Measurements from ENCODE around the gene CCT7. TPM values are rescaled to one million over a fixed set of nuclear protein-coding genes. Genes with fewer than 3 reads are reported as not detected.

Gene CCT7
- polyA plus RNA-seq, 3 donors, result 112 to 190 (median 184) TPM

DNA sequence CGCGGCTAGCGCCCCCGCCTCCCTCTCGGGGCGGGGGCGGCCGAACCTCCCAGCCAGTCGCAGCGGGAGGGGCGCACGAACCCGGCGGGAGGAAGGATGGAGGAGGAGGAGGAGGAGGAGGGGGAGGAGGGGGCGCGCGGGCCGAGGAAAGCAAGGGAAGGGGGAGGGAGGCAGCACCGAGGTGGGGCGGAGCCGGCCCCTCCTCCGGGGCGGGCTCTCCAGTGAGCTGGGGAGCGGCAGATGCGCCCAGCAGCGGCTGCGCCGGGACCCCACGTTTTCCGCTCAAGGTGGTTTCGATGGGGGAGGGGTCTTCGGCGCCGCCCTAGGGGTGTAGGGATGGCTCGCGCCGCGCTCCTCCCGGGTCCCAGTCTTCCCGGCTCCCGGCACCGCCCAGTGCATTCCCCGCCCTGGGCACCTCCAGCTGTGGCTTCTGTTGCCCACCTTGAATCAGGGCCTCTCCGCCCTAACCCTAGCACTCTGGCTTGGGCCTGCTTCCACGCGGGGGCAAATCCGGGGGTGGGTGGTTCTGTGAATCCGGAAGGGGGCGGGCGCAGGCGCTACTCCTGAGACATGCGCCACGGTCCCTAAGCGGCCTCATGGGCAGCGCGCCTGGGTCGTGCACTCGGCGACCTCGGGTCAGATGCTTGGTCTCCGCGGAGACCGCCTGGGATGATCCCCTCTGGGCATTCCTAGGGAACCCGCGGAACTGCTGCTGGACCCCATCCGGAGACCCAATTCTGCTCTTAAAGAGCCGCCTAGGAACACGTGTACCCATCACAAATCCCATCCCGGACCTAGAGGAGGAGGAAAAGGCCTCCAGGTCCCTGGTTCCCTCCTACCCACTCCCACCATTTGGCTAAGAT is 50.4 kb downstream of the CCT7 start, which contains the start of gene FBXO41:
Gene FBXO41, minus strand, starts transcription at position 183 of the 863 bp plus-strand sequence. CDS start 14,848 bp downstream, outside the sequence.
- no peak within 1 kb of the TSS for H3K27ac ChIP-seq (ENCODE audit: low read depth, low read length)
- WGBS, 3 donors, result 1 to 3% (median 1%) methylated on average over 52 to 64 of the region's 69 CpGs

DNA sequence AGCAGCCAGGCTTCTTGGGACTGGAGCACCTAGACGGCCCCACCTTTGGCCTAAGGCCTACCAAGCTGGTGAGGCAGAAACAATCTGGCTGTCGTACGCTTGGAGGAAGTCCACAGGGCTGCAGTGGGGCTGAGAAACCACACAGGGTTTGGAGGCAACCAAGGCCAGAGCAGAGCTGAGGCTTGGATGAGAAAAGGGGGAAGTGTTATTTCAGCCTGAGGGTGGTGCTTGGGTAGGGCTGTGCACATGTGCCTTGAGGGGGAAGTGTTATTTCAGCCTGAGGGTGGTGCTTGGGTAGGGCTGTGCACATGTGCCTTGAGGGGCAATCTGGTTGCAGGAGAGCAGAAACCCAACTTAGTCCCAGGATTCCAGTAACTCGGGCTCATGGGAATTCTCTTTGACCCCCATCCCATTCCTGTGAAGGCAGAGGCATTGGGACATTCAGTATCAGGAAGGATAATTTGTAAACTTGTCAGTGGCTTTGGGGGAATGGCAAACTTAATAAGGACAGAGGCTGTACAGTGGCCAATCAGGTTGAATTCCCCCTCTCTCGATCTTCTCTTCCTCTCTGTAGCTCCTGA is 51.1 kb downstream of the CCT7 start:
- no peak overlapping the region for H3K27ac ChIP-seq (ENCODE audit: low read depth, low read length)
- 34 to 62% (median 34%) methylated on average over 5 of the region's 5 CpGs for WGBS, 3 donors

DNA sequence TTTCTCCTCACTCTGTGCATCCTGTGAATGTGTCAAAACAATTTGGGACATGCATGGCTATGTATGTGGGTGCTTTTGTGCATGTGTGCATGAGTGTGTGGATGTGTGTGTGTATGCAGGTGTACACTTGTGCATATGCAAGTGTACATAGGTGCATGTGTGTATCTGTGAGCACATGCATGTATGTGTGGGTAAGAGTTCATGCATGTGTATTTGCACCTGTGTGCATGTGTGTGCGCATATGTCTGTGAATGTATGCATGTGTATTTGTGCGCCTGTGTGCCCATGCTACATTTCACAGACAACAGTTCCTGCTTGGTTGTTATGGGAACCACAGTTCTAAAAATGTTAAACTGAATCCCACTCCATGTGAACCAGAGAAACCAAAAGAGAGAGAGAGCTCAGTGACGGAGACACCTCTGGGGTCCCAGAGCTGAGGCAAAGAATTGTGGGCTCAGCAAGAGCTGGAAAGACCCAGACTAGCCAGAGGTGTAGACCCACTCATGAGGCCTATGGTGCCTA is 52.1 kb downstream of the CCT7 start:
- WGBS, 3 donors, result 83 to 95% (median 89%) methylated on average over 3 of the region's 3 CpGs
- no peak overlapping the region for H3K27ac ChIP-seq (ENCODE audit: low read depth, low read length)

DNA sequence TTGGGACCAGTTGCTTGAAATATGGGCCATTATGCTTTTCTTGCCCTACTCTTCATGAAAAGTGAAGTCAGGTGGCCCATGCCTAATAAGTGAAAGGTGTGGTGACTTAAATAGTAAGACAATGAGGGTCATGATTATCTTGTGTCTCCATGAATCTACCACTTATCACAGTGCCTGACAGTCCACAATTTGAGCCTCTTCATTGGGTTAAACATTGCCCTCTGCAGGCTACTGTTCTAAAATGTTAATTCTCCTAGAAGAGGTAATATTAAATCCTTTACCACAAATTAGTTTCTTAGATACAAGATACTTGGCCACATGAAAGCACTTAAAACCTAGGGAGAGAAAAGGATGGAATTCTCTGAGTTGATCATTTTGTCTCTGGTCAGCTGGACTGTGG is 55.2 kb downstream of the CCT7 start:
- H3K27ac ChIP-seq (ENCODE audit: low read depth, low read length), result no peak overlapping the region

DNA sequence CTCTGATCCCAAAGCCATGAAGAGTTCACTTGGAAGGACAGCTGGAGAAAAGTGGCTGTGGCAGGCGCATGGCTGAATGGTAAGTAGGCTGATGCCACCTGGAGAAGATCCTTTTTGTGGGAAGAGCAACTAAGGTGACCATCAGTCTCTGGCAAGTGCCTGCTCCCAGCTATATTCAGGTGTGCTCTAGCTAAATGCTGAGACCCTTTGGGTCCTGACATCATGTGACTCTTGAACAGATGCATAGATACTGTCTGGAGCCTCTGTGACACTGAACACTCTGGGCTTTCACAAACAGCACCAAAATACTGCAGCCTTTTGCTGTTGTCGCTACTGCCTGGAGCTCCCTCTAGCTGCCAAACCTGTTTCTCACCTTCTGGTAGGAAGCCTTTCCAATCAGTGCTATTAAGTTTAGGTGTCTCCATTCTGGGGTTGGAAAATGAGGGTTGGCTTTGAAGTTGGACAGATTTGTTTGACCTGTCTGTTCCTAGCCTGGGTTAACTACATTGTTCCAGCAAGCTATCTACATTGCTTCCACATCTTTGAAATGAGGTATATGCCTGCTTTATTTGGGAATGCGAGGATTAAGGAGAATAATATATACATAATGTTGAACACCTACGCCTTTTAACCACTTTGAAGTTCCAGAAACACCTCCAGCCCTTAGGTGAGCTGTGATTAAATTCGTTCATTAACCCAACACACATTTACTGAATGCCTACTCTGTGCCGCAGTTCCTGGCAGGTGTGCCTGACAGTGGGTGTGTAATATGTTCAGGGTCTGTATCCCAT is 56.1 kb downstream of the CCT7 start:
- H3K27ac ChIP-seq (ENCODE audit: low read depth, low read length), result no peak overlapping the region
- WGBS, 3 donors, result 52 to 58% (median 58%) methylated on average over 6 of the region's 6 CpGs

DNA sequence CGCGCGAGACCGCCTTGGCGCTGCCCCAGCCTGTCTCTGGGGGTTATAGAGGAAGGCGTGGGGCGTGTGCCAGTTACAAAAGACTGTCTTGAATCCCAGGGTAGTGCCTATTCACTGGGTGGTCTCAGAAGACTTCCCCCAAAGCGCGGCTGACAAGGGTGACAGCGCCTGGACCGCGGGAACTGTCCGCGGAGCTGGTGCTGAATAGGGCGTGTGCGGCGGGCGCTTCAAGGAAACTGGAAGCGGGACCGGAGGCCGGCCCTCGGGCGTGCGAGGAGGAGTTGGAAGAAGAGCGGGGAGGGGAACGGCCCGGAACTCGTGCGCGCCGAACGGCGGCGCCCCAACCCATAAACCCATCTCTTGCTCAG is 57.0 kb downstream of the CCT7 start:
- no peak overlapping the region for H3K27ac ChIP-seq (ENCODE audit: low read depth, low read length)
- WGBS, 3 donors, result 3 to 6% (median 4%) methylated on average over 34 of the region's 34 CpGs

- no peak overlapping the region for H3K27ac ChIP-seq (ENCODE audit: low read depth, low read length)
- 2 to 3% (median 3%) methylated on average over 73 to 82 of the region's 82 CpGs for WGBS, 3 donors
These were observed 57.6 kb downstream of the CCT7 start for GRCh38 chr2:73291461-73292315.

DNA sequence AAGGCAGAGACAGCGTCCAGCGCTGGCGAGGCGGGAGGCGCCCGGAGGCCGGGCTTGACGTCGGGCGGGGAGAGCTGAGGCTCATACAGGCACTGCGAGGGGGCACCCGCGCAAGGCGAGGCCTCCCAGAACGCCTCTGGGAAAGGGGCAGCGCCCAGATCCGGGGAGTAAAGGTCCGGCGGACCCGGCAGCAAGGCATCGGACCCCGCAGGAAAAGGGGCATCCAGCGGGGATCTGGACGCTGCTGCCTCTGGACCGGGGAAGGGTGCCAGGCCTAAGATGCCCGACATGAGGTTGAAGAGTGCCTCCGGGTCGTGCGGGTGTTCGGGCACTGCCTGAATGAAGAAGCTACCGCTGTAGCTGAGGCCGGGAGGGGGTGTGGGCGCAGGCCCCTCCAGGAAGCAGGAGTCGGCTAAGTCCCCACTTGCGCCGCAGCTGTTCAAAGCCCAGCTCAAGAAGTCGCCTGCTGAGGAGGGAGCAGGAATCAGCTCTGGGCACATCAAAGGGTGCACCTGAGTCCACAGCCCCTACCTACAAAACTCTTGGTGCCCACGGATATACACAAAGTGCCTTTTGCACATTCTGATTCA is 58.3 kb downstream of the CCT7 start:
- WGBS, 3 donors, result 5 to 9% (median 5%) methylated on average over 35 to 38 of the region's 38 CpGs
- H3K27ac ChIP-seq (ENCODE audit: low read depth, low read length), result no peak overlapping the region

DNA sequence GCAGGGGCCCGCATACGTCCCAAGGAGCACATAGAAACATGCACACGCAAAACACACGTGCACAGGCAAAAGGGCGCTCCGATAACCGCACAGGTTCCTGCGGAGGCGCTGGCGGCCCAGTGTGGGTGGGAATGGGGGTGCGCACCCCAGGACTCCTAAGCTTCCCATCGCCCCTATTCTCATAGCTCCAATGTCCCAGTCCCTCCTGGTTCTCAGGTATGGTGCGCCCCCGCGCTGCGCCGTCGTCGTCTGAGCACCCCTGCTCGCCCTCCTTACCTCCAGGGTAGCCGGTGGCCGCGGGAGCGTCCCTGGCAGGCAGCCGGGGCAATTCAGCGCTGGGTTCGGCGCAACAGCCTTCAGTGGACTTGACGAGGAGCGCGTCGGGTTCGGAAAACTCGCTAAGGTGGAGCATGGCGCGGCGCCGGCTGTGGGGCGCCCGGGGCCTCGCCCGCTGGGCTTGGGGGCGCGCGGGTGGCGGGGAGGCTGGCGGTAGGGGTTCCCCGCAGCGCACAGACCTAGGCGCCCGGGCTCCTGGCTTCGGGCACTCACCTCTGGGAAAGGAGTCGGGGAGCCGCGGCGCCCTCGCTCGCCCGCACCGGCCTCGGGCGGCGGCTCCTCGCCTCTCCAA is 58.9 kb downstream of the CCT7 start:
- H3K27ac ChIP-seq (ENCODE audit: low read depth, low read length), result no peak overlapping the region
- 3% methylated on average over 59 to 64 of the region's 64 CpGs for WGBS, 3 donors

DNA sequence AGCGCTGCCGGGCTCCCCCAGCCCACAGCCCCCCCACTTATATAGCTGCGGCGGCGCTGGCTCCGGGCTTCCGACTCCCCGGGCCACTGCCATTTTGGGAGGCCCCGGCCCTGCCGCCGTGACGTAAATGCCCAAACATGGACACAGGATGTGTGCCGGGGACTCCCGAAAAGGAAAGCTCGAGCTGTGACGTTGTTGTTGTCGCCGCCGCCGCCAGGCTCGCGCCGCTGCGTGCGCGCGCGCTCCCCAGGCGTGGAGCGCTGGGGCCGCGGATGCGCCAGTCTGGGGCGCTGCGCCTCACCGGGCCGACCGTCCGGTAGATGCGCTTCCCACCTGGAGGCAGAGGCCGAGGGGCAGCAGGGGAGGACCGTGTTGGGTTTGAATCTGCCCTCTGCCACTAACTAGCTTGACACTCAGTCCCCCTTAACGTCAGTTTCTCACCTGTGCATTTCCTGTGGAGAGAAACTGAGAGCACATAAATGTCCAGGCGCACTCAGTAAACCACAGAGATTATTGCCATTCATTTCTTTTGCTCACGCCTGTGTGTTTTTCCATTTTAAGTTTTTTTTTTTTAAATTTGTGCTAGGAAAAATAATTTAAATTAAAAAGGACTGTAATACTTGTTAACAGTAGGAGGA is 59.5 kb downstream of the CCT7 start, which contains the start of gene EGR4:
Gene EGR4, minus strand, starts transcription at position 15 of the 638 bp plus-strand sequence. CDS start 231 bp downstream, outside the sequence.
- H3K27ac ChIP-seq (ENCODE audit: low read depth, low read length), result no peak within 1 kb of the TSS
- 1 to 2% (median 1%) methylated on average over 45 of the region's 45 CpGs for WGBS, 3 donors

- WGBS, 3 donors, result 84 to 91% (median 91%) methylated on average over 2 of the region's 2 CpGs
- no peak overlapping the region for H3K27ac ChIP-seq (ENCODE audit: low read depth, low read length)
These were observed 60.1 kb downstream of the CCT7 start for GRCh38 chr2:73294239-73294638.

- no peak overlapping the region for H3K27ac ChIP-seq (ENCODE audit: low read depth, low read length)
- 32 to 36% (median 32%) methylated on average over 5 of the region's 5 CpGs for WGBS, 3 donors
These were observed 61.8 kb downstream of the CCT7 start for GRCh38 chr2:73295751-73296400.

GRCh38 chr2:73297151-73297559 is 63.0 kb downstream of the CCT7 start:
- 3 to 18% (median 13%) methylated on average over 2 of the region's 2 CpGs for WGBS, 3 donors
- H3K27ac ChIP-seq (ENCODE audit: low read depth, low read length), result no peak overlapping the region

DNA sequence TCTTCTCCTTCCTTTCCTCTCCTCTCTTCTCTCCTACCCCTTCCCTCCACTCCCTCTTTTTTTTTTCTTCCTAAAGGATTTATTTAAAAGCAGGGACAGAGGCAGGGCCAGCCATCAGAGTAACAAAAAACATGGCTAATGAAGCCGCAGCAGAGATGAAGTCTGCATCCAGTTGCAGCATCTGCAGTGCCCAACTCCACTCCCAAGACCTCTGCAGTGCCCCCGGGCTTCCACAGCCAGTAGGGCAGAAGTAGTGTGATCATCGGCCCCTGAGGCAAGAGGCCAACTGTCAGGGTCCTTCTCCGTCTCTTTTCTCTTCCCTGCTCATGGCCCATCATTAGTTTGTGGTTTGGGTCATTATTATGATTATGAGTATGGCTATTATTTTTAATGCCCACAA is 63.5 kb downstream of the CCT7 start:
- 51 to 64% (median 55%) methylated on average over 4 of the region's 4 CpGs for WGBS, 3 donors

DNA sequence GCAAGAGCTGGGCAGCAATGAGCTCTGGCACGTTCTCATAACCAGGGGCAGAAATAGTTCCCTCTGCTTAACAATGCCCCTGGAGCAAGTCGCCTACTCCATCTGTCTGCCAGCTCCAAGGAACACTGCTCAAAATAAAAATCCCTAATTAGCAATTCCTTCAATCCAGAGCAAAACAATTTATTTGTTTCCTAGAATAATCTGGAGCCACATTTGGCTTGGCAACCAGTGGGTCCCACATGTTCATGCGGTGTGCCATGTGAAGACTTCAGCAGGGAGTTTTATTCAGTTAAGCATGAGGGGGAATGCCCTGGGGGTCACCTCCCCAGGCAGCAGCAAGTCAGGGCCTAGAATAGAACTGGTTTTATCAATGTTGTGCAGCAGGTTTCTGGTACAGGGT is 66.8 kb downstream of the CCT7 start:
- 59 to 67% (median 65%) methylated on average over 3 of the region's 3 CpGs for WGBS, 3 donors
- no peak overlapping the region for H3K27ac ChIP-seq (ENCODE audit: low read depth, low read length)

More for the DNA sequence above, 63.5 kb downstream of the CCT7 start:
- no peak overlapping the region for H3K27ac ChIP-seq (ENCODE audit: low read depth, low read length)

- H3K27ac ChIP-seq (ENCODE audit: low read depth, low read length), result no peak overlapping the region
- 56 to 73% (median 70%) methylated on average over 4 of the region's 4 CpGs for WGBS, 3 donors
These were observed 67.5 kb downstream of the CCT7 start for GRCh38 chr2:73301636-73302035.
